ENCODE measurements around the gene RTN4R.
"Not testable (repeated sequence)": the region's sequence is repeated elsewhere in the genome, so short reads cannot be mapped to it uniquely, and the experiment has no call there.

RTN4R gene

GRCh38 chr22:20290578-20291248, 22.6 kb upstream of the RTN4R start:
- H3K27me3 ChIP-seq (ENCODE audit: insufficient read depth, low read length), result peaks cover 4% of the 10 kb centered on the region; the same call in 1 of the 2 replicates
- H3K36me3 ChIP-seq (ENCODE audit: insufficient read depth, low read length), result no peaks in the 10 kb centered on the region
- no peak overlapping the region for H3K4me3 ChIP-seq (ENCODE audit: low read depth, low read length, poor library complexity, severe bottlenecking)
- H4K20me1 ChIP-seq (ENCODE audit: insufficient read depth, low read length), result no peaks in the 10 kb centered on the region
- no peaks in the 10 kb centered on the region for H3F3A ChIP-seq (ENCODE audit: insufficient read depth, low read length)
- no peak overlapping the region for H3K27ac ChIP-seq (ENCODE audit: low read depth, low read length, poor library complexity, severe bottlenecking)
- no peak overlapping the region for H3K4me2 ChIP-seq (ENCODE audit: low read length)
- no peaks in the 10 kb centered on the region for H3K9me3 ChIP-seq (ENCODE audit: low read length)
- H3K4me1 ChIP-seq (ENCODE audit: insufficient read depth, low read length, severe bottlenecking), result no peaks in the 10 kb centered on the region
- TF ChIP-seq EZH2 (IDR thresholded peaks at IDR 0.05; ENCODE audit: borderline replicate concordance, low read length), result no peak
- no peaks in the 10 kb centered on the region for H3K79me2 ChIP-seq (ENCODE audit: insufficient read depth, low read length)
- no peak overlapping the region for H3K9ac ChIP-seq (ENCODE audit: low read length)
- H3K9me2 ChIP-seq (ENCODE audit: low read depth, low read length), result no peaks in the 10 kb centered on the region
- no peak overlapping the region for H2AFZ ChIP-seq (ENCODE audit: low read length)

GRCh38 chr22:20290045-20290392, 21.9 kb upstream of the RTN4R start:
- Histone ChIP-seq H3K79me2 (ENCODE audit: insufficient read depth, low read length) (no peaks in the 10 kb centered on the region), H3K4me1 (ENCODE audit: insufficient read depth, low read length, severe bottlenecking) (no peaks in the 10 kb centered on the region), H3K4me2 (ENCODE audit: low read length) (no peak overlapping the region), H3K9me2 (ENCODE audit: low read depth, low read length) (no peaks in the 10 kb centered on the region), H3K27me3 (ENCODE audit: insufficient read depth, low read length) (0 out of 2 replicates have a peak, but pooled peaks cover 4% of the 10 kb centered on the region), H3K27ac (ENCODE audit: low read depth, low read length, poor library complexity, severe bottlenecking) (no peak overlapping the region), H3K9ac (ENCODE audit: low read length) (no peak overlapping the region), H3K4me3 (ENCODE audit: low read depth, low read length, poor library complexity, severe bottlenecking) (no peak overlapping the region), H3K36me3 (ENCODE audit: insufficient read depth, low read length) (no peaks in the 10 kb centered on the region), H3K9me3 (ENCODE audit: low read length) (no peaks in the 10 kb centered on the region), H2AFZ (ENCODE audit: low read length) (no peak overlapping the region), H4K20me1 (ENCODE audit: insufficient read depth, low read length) (no peaks in the 10 kb centered on the region), H3F3A (ENCODE audit: insufficient read depth, low read length) (no peaks in the 10 kb centered on the region)
- TF ChIP-seq EZH2 (IDR thresholded peaks at IDR 0.05; ENCODE audit: borderline replicate concordance, low read length) (no peak), CTCF (IDR thresholded peaks at IDR 0.05; ENCODE audit: low read length) (no peak)

GRCh38 chr22:20289182-20290044, 21.3 kb upstream of the RTN4R start:
- not testable (repeated sequence) for H3K79me2 ChIP-seq (ENCODE audit: insufficient read depth, low read length)

DNA sequence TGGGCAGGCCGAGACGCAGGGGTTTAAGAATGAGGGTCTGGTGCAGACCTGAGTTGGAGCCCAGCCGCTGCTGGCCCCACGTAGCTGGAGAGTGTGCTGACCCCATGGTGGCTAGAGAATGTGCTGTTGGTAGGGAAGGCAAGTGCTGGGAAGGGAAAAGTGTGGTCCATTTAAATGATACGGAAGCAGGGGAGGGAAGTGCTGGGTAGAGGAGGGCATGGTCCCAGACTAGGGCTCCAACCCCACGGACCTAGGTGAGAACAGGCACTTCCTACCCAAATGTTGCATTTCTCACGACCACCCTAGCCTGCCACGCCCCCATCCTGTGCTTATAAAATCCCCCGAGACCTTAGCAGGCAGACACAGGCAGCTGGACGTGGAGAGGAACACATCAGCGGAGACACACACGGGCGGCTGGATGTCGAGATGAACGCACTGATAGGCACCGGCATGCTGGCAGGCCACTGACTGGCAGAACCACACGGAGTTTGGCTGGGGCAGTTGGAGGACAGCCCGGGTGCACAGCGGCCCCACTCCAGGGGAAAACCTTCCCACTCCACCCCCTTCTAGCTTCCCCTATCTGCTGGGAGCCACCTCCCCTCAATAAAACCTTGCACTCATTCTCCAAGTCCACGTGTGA, 18.8 kb upstream of the RTN4R start:
- not testable (repeated sequence) for H3K9me2 ChIP-seq (ENCODE audit: low read depth, low read length); H3K4me2 ChIP-seq (ENCODE audit: low read length); H4K20me1 ChIP-seq (ENCODE audit: insufficient read depth, low read length); H2AFZ ChIP-seq (ENCODE audit: low read length); H3K79me2 ChIP-seq (ENCODE audit: insufficient read depth, low read length); H3F3A ChIP-seq (ENCODE audit: insufficient read depth, low read length); H3K27ac ChIP-seq (ENCODE audit: low read depth, low read length, poor library complexity, severe bottlenecking); H3K4me3 ChIP-seq (ENCODE audit: low read depth, low read length, poor library complexity, severe bottlenecking); H3K9me3 ChIP-seq (ENCODE audit: low read length); H3K36me3 ChIP-seq (ENCODE audit: insufficient read depth, low read length); H3K9ac ChIP-seq (ENCODE audit: low read length); H3K4me1 ChIP-seq (ENCODE audit: insufficient read depth, low read length, severe bottlenecking); H3K27me3 ChIP-seq (ENCODE audit: insufficient read depth, low read length)

More at GRCh38 chr22:20289182-20290044, 21.3 kb upstream of the RTN4R start:
- H3K9me3 ChIP-seq (ENCODE audit: low read length); H3K4me3 ChIP-seq (ENCODE audit: low read depth, low read length, poor library complexity, severe bottlenecking); H2AFZ ChIP-seq (ENCODE audit: low read length); H3K9me2 ChIP-seq (ENCODE audit: low read depth, low read length); H3K4me2 ChIP-seq (ENCODE audit: low read length); H3K27ac ChIP-seq (ENCODE audit: low read depth, low read length, poor library complexity, severe bottlenecking); H3F3A ChIP-seq (ENCODE audit: insufficient read depth, low read length); H3K27me3 ChIP-seq (ENCODE audit: insufficient read depth, low read length); H4K20me1 ChIP-seq (ENCODE audit: insufficient read depth, low read length); H3K4me1 ChIP-seq (ENCODE audit: insufficient read depth, low read length, severe bottlenecking); H3K36me3 ChIP-seq (ENCODE audit: insufficient read depth, low read length); H3K9ac ChIP-seq (ENCODE audit: low read length): not testable (repeated sequence)

DNA sequence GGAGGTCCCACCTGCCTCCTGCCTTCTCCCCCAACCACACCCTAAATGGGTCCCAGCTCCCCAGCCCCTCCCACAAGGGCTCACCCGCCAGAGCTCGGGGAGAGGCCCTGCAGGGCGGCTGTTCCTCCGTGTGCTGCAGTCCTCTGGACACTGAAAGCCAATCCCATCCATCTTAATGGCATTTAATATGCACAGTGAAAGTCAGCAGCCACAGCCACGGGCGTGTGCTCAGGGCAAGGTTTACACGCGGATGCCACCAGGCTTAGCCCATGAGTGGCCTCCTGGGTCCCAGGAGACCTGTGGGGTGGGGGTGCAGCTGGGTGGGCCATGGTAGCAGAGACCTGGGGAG, 18.2 kb upstream of the RTN4R start:
- not testable (repeated sequence) for H3K79me2 ChIP-seq (ENCODE audit: insufficient read depth, low read length); H3K4me1 ChIP-seq (ENCODE audit: insufficient read depth, low read length, severe bottlenecking); H3K27me3 ChIP-seq (ENCODE audit: insufficient read depth, low read length); H3K9me2 ChIP-seq (ENCODE audit: low read depth, low read length); H3K27ac ChIP-seq (ENCODE audit: low read depth, low read length, poor library complexity, severe bottlenecking); H2AFZ ChIP-seq (ENCODE audit: low read length); H3K4me3 ChIP-seq (ENCODE audit: low read depth, low read length, poor library complexity, severe bottlenecking); H3K9ac ChIP-seq (ENCODE audit: low read length); H3K9me3 ChIP-seq (ENCODE audit: low read length); H4K20me1 ChIP-seq (ENCODE audit: insufficient read depth, low read length); H3K4me2 ChIP-seq (ENCODE audit: low read length); H3K36me3 ChIP-seq (ENCODE audit: insufficient read depth, low read length); H3F3A ChIP-seq (ENCODE audit: insufficient read depth, low read length)
